ENCODE data around the gene SAYSD1. TPM values are rescaled to one million over a fixed set of nuclear protein-coding genes. Genes with fewer than 3 reads are reported as not detected.

The SAYSD1 gene
- total RNA-seq, 1 experiment from 2014 or later = 9.4 TPM

DNA sequence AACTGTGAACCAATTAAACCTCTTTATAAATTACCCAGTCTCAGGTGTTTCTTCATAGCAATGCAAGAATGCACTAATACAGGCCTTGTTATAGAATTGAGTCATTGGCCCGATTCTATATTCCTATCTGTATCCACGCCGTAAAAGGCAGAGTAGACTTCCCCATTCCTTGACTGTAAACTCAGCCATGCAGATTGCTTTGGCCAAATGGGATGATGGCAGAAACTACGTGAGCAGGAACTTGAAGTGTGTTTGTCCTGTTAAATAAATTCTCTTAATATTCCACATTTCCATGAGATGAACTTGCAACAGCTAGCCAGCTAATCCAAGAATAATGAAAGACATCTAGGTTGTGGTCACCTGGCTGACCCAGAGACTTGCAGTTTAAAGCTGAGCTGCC lies 3.9 kb upstream of the SAYSD1 start:
- Histone ChIP-seq H2BK120ac (ENCODE audit: low read depth, low read length, poor library complexity, severe bottlenecking) (no peak overlapping the region), H2AK5ac (ENCODE audit: insufficient read length, low read length) (no peak overlapping the region), H2BK5ac (ENCODE audit: insufficient read length, low read length) (no peak overlapping the region), H3K9ac (ENCODE audit: extremely low read depth, insufficient read length, low read length) (no peak overlapping the region), H3K4me2 (ENCODE audit: insufficient read depth, insufficient read length, low read length) (no peak overlapping the region), H3K79me1 (ENCODE audit: insufficient read depth, low read depth, low read length, poor library complexity, severe bottlenecking) (no peaks in the 10 kb centered on the region), H3K79me2 (ENCODE audit: insufficient read depth, low read length) (no peaks in the 10 kb centered on the region), H3K18ac (ENCODE audit: insufficient read length, low read depth, low read length) (no peak overlapping the region), H3K4me1 (ENCODE audit: insufficient read depth, low read length) (no peaks in the 10 kb centered on the region), H2AFZ (ENCODE audit: low read length) (no peak overlapping the region), H3K9me3 (ENCODE audit: control insufficient read depth, low read depth, low read length) (no peaks in the 10 kb centered on the region), H2BK15ac (ENCODE audit: low read depth, low read length) (no peak overlapping the region), H2BK20ac (ENCODE audit: low read depth, low read length, poor library complexity, severe bottlenecking) (no peak overlapping the region), H3K4ac (ENCODE audit: low read depth, low read length) (no peak overlapping the region), H3K23ac (ENCODE audit: insufficient read length, low read depth, low read length) (no peak overlapping the region), H2BK12ac (ENCODE audit: insufficient read length, low read depth, low read length) (no peak overlapping the region), H4K20me1 (ENCODE audit: control insufficient read depth, insufficient read depth, insufficient read length) (no peaks in the 10 kb centered on the region), H4K8ac (replicated peaks; ENCODE audit: insufficient read length, low read depth, low read length) (no peak overlapping the region), H3K56ac (ENCODE audit: insufficient read length, low read depth, low read length) (no peak overlapping the region), H3K14ac (ENCODE audit: insufficient read depth, low read length) (no peak overlapping the region), H3T11ph (ENCODE audit: low read length) (no peak overlapping the region), H4K91ac (ENCODE audit: insufficient read length, low read depth, low read length) (no peak overlapping the region), H3K27me3 (ENCODE audit: insufficient read depth, low read length) (no peaks in the 10 kb centered on the region), H3K27ac (ENCODE audit: insufficient read length, low read depth, low read length) (no peak overlapping the region), H4K5ac (ENCODE audit: insufficient read length, low read depth, low read length) (no peak overlapping the region), H3K23me2 (ENCODE audit: insufficient read length, low read depth, low read length, poor library complexity, severe bottlenecking) (peaks cover 8% of the 10 kb centered on the region)
- Mint-ChIP-seq H3K9me3 (no peaks in the 10 kb centered on the region), H3K27me3 (ENCODE audit: low read depth) (peaks cover 12% of the 10 kb centered on the region), H3K27ac (no peak overlapping the region), H3K36me3 (ENCODE audit: insufficient read depth in 1 of 3, low read depth in 3 of 3) (no peaks in the 10 kb centered on the region), H3K4me3 (no peak overlapping the region), H3K4me1 (peaks cover 2 to 7% of the 10 kb centered on the region in 2 experiments)
- WGBS (ENCODE audit: extremely low coverage, insufficient read length, low lambda C conversion rate) = no CpG with 5 or more reads among the region's 4 CpGs
- no peak for DNase-seq
- TF ChIP-seq, protein P1, sequence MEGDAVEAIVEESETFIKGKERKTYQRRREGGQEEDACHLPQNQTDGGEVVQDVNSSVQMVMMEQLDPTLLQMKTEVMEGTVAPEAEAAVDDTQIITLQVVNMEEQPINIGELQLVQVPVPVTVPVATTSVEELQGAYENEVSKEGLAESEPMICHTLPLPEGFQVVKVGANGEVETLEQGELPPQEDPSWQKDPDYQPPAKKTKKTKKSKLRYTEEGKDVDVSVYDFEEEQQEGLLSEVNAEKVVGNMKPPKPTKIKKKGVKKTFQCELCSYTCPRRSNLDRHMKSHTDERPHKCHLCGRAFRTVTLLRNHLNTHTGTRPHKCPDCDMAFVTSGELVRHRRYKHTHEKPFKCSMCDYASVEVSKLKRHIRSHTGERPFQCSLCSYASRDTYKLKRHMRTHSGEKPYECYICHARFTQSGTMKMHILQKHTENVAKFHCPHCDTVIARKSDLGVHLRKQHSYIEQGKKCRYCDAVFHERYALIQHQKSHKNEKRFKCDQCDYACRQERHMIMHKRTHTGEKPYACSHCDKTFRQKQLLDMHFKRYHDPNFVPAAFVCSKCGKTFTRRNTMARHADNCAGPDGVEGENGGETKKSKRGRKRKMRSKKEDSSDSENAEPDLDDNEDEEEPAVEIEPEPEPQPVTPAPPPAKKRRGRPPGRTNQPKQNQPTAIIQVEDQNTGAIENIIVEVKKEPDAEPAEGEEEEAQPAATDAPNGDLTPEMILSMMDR (conservative IDR thresholded peaks at IDR 0.05) = no peak

All from H9 (cell line).